Coronary artery (tissue), 2 donors: ENCODE measurements around the gene ADAMTS10.

ENCODE experiments used
- DNase-seq: peaks from one replicate; pipeline ENCODE4 v3.0.0-alpha.2; 2017; ENCODE audit warnings: low spot score
- H3K27ac ChIP-seq, 2 donors: fragments of 200-600 bp; sonication (generic); one replicate each; pipeline ENCODE4 v1.5.1; 2016 to 2019
- H3K4me3 ChIP-seq: fragments of 200-600 bp; sonication (generic); 2 replicates; pipeline ENCODE4 v1.5.1; 2016; ENCODE audit warnings: mild to moderate bottlenecking, moderate library complexity
- TF ChIP-seq, protein P1 (sequence below): fragments of 200-600 bp; sonication (generic); IDR thresholded peaks from one replicate; pipeline ENCODE4 v1.5.1; 2019; ENCODE audit warnings: antibody characterized with exemption

Gene ADAMTS10

DNA sequence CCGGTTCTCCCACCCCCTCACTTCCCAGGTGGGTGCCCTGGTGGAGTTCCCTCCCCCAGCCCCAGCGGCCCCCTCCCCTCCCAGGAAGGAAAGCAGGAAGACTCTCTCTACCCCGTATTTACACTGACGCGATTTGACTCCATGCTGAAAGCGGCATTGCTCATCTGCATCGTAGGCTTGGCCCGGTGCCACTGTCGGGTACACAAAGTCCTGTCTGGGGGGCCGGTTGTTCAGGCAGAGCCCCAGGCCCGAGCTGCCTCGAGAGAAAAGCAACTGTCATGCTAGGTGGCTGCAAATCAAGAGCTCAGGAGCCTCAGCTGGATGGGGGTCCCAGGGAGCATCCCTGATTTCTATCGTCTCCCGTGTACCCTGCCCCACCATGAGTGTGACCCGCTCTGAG lies 14.9 kb downstream of the ADAMTS10 start:
- no peak for DNase-seq
- peak overlapping the region in 1 of 2 donors; percentile 53 for H3K27ac ChIP-seq
- TF ChIP-seq, protein P1, sequence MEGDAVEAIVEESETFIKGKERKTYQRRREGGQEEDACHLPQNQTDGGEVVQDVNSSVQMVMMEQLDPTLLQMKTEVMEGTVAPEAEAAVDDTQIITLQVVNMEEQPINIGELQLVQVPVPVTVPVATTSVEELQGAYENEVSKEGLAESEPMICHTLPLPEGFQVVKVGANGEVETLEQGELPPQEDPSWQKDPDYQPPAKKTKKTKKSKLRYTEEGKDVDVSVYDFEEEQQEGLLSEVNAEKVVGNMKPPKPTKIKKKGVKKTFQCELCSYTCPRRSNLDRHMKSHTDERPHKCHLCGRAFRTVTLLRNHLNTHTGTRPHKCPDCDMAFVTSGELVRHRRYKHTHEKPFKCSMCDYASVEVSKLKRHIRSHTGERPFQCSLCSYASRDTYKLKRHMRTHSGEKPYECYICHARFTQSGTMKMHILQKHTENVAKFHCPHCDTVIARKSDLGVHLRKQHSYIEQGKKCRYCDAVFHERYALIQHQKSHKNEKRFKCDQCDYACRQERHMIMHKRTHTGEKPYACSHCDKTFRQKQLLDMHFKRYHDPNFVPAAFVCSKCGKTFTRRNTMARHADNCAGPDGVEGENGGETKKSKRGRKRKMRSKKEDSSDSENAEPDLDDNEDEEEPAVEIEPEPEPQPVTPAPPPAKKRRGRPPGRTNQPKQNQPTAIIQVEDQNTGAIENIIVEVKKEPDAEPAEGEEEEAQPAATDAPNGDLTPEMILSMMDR = no peak
- H3K4me3 ChIP-seq = no peak overlapping the region

DNA sequence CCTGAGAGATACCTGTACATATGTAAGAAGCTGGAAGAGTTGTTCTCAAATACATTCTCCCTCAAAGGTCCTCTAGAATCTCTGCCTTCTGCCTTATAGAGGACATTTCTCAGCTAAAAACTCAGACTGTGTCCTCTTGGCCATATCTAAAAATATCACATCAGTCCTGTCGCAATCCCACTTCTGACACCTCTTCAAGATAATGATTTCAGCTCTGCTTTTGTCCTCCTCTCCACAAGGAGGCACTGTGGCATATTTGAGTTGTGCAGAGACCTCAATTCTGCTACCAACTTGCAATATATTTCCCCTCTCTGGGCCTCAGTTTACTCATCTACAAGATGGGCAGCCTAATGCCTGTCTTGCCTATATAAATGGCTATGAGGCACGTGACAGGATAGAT lies 16.6 kb downstream of the ADAMTS10 start:
- no peak overlapping the region for H3K4me3 ChIP-seq
- peak overlapping the region in 1 of 2 donors; percentile 78 for H3K27ac ChIP-seq
- TF ChIP-seq, protein P1 = no peak
- no peak for DNase-seq

DNA sequence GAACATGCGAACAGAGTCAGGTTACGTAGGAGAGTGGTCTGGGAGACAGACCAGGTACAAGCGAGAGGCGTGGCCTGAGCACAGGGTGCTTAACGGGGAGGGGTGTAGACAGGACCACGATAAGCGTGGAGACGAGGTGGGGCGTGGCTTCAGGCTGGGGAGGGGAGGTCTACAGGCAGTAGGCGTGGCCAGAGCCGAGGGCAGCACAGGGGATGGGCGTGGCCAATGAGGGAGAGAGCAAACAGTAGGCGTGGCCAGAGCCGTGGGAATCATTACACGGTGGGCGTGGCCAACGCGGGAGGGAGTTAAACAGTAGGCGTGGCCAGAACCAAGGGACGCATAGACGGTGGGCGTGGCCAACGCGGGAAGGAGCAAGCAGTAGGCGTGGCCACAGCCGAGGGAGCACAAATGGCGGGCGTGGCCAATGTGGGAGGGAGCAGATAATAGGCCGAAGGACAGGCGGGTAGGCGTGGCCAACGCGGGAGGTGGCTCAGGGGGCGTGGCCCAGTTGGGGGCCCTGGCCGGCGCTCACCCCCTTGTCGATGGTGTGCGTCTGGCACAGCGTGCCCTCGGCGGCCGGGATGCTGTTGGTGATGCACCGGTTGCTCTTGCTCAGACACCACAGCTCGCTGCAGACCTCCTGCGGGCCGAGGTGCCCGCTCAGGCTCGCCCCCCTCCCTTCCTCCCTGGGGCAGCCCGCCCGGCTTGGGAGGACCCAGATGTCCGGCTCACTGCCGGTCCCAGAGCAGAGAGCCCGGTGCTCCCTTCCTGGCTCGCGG lies 18.1 kb downstream of the ADAMTS10 start:
- TF ChIP-seq, protein P1 = no peak
- peak; percentile 98 for DNase-seq
- Histone ChIP-seq H3K4me3 (peak overlapping the region; percentile 65), H3K27ac (peak overlapping the region in 1 of 2 donors; percentile 78)

DNA sequence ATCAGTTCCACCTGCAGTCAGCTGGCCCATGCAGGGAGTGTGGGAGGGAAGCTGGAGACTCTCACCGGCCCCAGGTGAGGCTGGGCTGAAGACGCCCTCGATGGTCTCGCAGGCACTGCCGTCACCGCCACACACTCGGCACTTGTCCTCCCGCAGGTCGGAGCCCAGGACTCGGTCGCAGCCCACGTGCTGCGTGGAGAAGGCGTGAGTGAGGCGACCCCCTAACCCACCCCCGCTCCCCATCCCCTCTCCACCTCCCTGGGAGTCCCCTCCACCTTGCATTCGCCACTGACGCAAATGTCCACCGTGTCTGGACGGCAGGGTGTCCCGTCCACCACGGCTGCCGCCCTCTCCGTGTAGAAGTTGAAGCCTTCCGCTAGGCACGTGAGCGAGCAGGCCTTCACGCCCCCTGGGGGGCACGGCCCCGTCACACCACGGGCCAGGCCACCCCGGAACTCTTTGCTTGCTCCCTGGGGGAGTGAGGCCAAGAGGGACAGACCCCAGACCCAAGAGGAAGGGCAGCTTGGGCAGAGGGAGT lies 21.3 kb downstream of the ADAMTS10 start:
- TF ChIP-seq, protein P1 = no peak
- no peak overlapping the region for H3K4me3 ChIP-seq
- peak; percentile 68 for DNase-seq
- H3K27ac ChIP-seq = no peak overlapping the region

DNA sequence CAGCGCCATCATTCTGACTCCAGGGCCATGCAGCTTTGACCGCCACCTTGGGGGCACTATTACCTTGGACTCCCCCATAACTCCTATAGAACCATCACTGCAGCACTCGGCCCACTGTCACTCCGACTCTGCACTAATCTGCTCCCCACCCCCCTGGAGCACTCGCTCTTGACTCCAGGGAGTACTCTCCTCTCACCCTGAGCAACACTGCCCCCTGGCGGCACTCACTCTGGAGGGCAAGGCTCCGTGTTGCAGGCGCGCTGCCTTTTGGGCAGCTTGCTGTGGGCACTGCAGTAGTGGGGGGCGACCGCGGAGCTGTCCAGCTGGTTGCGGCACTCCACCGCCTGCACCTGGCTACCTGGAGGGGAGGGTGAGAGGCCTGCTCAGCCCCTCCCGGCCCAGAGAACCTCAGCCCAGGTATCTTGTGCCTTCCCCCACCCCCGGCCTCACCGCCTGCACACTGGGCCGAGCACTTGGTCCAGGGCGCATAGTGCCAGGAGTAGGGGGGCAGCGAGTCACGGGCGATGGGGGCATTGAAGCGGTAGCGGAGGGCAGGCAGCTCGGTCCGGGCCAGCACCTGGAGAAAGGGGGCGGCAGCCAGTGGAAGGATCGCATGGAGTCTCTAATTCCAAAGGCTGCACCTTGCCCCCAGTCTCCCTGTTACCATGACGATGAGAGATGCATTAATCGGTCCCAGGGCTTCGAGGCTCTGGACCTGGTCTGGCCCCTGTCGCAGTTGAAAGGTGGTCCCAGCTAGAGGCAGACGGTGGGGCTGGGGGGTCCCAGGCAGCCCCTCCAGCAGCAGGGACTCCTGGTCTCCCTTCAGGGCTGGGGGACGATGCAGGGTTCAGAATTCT lies 24.4 kb downstream of the ADAMTS10 start:
- Histone ChIP-seq H3K27ac (no peak overlapping the region), H3K4me3 (no peak overlapping the region)
- TF ChIP-seq, protein P1 = no peak
- DNase-seq = no peak

DNA sequence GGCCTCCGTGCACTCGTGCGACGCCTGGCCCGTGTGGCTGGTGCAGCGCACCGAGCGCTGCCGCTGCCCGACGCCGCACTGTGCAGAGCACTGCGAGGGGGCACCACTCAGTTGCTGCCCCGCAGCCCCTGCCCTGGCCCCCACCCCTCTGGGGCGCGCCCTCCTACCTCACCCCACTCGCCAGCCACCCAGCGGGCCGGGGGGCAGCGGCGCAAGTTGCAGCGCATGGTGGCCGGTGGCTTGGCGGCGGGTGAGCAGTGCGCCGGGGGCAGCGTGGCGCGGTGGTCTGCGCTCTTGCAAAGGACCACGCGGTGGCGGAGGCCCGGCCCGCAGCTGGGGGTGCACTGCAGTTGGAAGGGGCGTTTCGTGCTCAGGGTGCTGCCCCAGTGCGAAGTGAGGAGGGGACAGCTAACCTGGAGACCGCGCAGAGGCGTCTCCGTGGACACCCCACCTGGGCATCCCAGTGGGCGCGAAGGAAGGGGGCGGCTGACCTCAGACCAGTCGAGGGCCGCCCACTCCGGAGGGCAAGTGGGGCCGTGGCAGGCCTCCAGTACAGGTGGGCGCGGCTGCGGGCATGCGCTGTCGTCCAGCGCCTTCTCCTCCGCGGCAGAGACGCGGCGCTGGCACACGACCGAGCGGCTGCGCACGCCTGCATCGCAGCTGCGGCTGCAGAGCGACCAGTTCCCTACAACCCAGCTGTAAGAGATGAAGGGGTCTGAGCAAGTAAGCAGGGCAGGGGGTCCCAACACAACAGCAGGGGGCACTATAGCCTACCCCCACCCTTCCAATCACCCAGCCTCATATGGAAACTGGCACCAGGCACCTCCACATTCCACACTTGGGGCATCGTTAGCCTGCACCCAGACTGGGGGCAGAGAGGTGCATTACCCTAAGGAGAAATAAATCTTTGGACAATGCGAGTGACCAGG lies 25.3 kb downstream of the ADAMTS10 start:
- no peak for DNase-seq
- H3K4me3 ChIP-seq = no peak overlapping the region
- H3K27ac ChIP-seq = no peak overlapping the region
- TF ChIP-seq, protein P1 = no peak
